Upper lobe of left lung (tissue), 4 donors: Measurements from ENCODE around the gene MAN1A1.

Source experiments
- EP300 ChIP-seq, 4 donors: sonication (generic); formaldehyde crosslinking; IDR thresholded peaks; one replicate each; pipeline ENCODE4 v1.5.1; 2017; ENCODE audit warnings: antibody characterized with exemption in 4 of 4, control low read depth in 2 of 4
- TF ChIP-seq, protein P1 (sequence below), 6 experiments: fragments of 450-650 bp in 4 of 6; fragments of 200-600 bp in 2 of 6; sonication (generic) in 2 of 6; IDR thresholded peaks; one replicate each; pipeline ENCODE4 v1.5.1; 2016 to 2019; ENCODE audit warnings: antibody characterized with exemption in 6 of 6

DNA sequence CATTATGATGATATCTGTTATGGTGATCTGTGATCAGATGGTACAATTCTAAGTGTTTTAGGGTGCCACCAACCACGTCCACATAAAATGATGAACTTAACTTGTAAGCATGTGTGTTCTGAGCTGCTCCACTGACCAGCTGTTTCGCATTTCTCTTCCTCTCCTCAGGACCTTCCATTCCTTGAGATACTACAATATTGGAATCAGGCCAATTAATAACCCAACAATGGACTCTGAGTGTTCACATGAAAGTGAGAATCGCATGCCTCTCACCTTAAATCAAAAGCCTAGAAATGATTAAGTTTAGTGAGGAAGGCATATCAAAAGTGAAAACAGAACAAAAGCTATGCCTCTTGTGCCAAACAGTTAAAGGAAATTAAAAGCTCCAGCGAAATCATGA is 114.6 kb downstream of the MAN1A1 start:
- TF ChIP-seq EP300 (IDR thresholded peaks at IDR 0.05), result no peak
- TF ChIP-seq, protein P1, sequence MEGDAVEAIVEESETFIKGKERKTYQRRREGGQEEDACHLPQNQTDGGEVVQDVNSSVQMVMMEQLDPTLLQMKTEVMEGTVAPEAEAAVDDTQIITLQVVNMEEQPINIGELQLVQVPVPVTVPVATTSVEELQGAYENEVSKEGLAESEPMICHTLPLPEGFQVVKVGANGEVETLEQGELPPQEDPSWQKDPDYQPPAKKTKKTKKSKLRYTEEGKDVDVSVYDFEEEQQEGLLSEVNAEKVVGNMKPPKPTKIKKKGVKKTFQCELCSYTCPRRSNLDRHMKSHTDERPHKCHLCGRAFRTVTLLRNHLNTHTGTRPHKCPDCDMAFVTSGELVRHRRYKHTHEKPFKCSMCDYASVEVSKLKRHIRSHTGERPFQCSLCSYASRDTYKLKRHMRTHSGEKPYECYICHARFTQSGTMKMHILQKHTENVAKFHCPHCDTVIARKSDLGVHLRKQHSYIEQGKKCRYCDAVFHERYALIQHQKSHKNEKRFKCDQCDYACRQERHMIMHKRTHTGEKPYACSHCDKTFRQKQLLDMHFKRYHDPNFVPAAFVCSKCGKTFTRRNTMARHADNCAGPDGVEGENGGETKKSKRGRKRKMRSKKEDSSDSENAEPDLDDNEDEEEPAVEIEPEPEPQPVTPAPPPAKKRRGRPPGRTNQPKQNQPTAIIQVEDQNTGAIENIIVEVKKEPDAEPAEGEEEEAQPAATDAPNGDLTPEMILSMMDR (IDR thresholded peaks at IDR 0.05), result no peak
